ENCODE results near the gene STARD10.

STARD10 gene

GRCh38 chr11:72724851-72725723 is 68.8 kb downstream of the STARD10 start:
- DNase-seq, result peak; percentile 65

GRCh38 chr11:72724021-72724551 is 69.8 kb downstream of the STARD10 start:
- peak; percentile 60 for DNase-seq

- peak; percentile 49 for DNase-seq
Measured at GRCh38 chr11:72723508-72723907, 70.3 kb downstream of the STARD10 start.

GRCh38 chr11:72722050-72722748 is 71.6 kb downstream of the STARD10 start:
- DNase-seq, result peak; percentile 97

GRCh38 chr11:72721689-72722049 is 72.2 kb downstream of the STARD10 start:
- peak; percentile 67 for DNase-seq

GRCh38 chr11:72721276-72721675 is 72.6 kb downstream of the STARD10 start:
- no peak for DNase-seq

- peak; percentile 51 for DNase-seq
Measured at GRCh38 chr11:72720784-72721183, 73.1 kb downstream of the STARD10 start.

GRCh38 chr11:72720047-72720446 is 73.8 kb downstream of the STARD10 start:
- peak; percentile 83 for DNase-seq

- DNase-seq, result no peak
Measured at GRCh38 chr11:72719551-72719950, 74.3 kb downstream of the STARD10 start.

- peak; percentile 77 for DNase-seq
Measured at GRCh38 chr11:72719144-72719543, 74.7 kb downstream of the STARD10 start.

GRCh38 chr11:72718101-72718501 is 75.7 kb downstream of the STARD10 start:
- peak; percentile 91 for DNase-seq

- DNase-seq, result no peak
Measured at GRCh38 chr11:72716788-72717435, 76.9 kb downstream of the STARD10 start.

GRCh38 chr11:72716290-72716689 is 77.6 kb downstream of the STARD10 start:
- DNase-seq, result no peak

- DNase-seq, result no peak
Measured at GRCh38 chr11:72712841-72713240, 81.0 kb downstream of the STARD10 start.

GRCh38 chr11:72712168-72712751 is 81.6 kb downstream of the STARD10 start:
- DNase-seq, result peak; percentile 96

GRCh38 chr11:72711141-72711540 is 82.7 kb downstream of the STARD10 start:
- no peak for DNase-seq

- DNase-seq, result no peak
Measured at GRCh38 chr11:72710278-72710677, 83.6 kb downstream of the STARD10 start.

GRCh38 chr11:72709478-72710238 is 84.2 kb downstream of the STARD10 start:
- no peak for DNase-seq

GRCh38 chr11:72707032-72707431 is 86.8 kb downstream of the STARD10 start:
- no peak for DNase-seq

- no peak for DNase-seq
Measured at GRCh38 chr11:72706579-72706978, 87.3 kb downstream of the STARD10 start.

- DNase-seq, result no peak
Measured at GRCh38 chr11:72705442-72706365, 88.1 kb downstream of the STARD10 start.
